GM12801 (cell line): ENCODE data around the gene GNGT2.

ENCODE experiments used
- TF ChIP-seq, protein P1 (sequence below): IDR thresholded peaks from one replicate; pipeline ENCODE4 v1.5.1; 2011; ENCODE audit warnings: control low read depth; ENCODE audit not compliant: insufficient read length; ENCODE audit errors: extremely low read depth

Gene GNGT2

GRCh38 chr17:49170216-49170615, 40.2 kb downstream of the GNGT2 start:
- TF ChIP-seq, protein P1, sequence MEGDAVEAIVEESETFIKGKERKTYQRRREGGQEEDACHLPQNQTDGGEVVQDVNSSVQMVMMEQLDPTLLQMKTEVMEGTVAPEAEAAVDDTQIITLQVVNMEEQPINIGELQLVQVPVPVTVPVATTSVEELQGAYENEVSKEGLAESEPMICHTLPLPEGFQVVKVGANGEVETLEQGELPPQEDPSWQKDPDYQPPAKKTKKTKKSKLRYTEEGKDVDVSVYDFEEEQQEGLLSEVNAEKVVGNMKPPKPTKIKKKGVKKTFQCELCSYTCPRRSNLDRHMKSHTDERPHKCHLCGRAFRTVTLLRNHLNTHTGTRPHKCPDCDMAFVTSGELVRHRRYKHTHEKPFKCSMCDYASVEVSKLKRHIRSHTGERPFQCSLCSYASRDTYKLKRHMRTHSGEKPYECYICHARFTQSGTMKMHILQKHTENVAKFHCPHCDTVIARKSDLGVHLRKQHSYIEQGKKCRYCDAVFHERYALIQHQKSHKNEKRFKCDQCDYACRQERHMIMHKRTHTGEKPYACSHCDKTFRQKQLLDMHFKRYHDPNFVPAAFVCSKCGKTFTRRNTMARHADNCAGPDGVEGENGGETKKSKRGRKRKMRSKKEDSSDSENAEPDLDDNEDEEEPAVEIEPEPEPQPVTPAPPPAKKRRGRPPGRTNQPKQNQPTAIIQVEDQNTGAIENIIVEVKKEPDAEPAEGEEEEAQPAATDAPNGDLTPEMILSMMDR = no peak

- TF ChIP-seq, protein P1 = no peak
Measured at GRCh38 chr17:49168706-49169105, 41.7 kb downstream of the GNGT2 start.

DNA sequence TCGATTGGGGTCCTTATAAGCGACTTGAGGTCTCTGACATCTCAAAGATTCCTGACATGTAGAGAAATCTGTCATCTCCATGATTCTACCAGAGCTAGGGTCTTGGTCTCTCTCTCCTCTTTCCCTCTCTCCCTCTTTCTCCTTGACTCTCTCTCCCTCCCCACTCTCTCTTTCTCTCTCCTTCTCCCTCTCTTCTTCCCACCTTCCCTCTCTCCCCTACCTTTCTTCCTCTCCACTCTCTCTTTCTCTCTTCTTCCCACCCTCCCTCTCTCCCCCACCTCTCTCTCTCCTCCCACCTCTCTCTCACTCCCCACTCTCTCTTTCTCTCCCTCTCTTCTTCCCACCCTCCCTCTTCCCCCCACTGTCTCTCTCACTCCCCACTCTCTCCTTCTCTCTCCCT, 45.2 kb downstream of the GNGT2 start:
- TF ChIP-seq, protein P1 = no peak

- TF ChIP-seq, protein P1 = no peak
Measured at GRCh38 chr17:49162866-49163265, 47.5 kb downstream of the GNGT2 start.

DNA sequence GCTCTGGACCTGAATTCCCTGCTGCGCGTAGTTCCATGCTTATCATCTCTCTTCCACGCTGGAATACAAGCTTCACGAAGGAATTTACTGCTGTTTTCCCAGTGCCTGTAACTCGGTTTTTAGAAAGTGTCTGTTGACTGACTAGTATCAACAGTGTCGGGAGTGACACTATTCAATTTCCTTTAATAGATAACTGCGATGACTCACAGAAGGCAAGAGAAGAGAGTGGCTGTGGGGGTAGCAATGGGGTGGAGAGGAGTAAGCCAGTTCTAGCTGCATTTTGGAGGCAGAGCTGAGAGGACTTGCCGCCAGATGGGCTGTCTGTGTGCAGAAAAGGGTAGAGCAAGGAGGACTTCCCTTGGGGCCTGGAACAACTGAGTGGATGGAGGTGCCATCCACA, 52.6 kb downstream of the GNGT2 start:
- TF ChIP-seq, protein P1 = no peak

- TF ChIP-seq, protein P1 = no peak
Measured at GRCh38 chr17:49156256-49156655, 54.1 kb downstream of the GNGT2 start.
